Prostate gland (tissue), 2 donors: ENCODE results near the gene ETS2.

ENCODE experiments used
- CTCF ChIP-seq, 4 experiments: fragments of 200-600 bp in 2 of 4; fragments of 450-650 bp in 2 of 4; sonication (generic) in 2 of 4; IDR thresholded peaks; 1 replicate in 3 of 4; 2 replicates in 1 of 4; pipeline ENCODE4 v1.5.1; 2016 to 2019; ENCODE audit warnings: antibody characterized with exemption in 4 of 4, mild to moderate bottlenecking in 2 of 4, moderate library complexity in 2 of 4
- POLR2AphosphoS5 ChIP-seq: sonication (generic); formaldehyde crosslinking; IDR thresholded peaks from one replicate; pipeline ENCODE4 v1.6.1; 2017; ENCODE audit warnings: antibody characterized with exemption

DNA sequence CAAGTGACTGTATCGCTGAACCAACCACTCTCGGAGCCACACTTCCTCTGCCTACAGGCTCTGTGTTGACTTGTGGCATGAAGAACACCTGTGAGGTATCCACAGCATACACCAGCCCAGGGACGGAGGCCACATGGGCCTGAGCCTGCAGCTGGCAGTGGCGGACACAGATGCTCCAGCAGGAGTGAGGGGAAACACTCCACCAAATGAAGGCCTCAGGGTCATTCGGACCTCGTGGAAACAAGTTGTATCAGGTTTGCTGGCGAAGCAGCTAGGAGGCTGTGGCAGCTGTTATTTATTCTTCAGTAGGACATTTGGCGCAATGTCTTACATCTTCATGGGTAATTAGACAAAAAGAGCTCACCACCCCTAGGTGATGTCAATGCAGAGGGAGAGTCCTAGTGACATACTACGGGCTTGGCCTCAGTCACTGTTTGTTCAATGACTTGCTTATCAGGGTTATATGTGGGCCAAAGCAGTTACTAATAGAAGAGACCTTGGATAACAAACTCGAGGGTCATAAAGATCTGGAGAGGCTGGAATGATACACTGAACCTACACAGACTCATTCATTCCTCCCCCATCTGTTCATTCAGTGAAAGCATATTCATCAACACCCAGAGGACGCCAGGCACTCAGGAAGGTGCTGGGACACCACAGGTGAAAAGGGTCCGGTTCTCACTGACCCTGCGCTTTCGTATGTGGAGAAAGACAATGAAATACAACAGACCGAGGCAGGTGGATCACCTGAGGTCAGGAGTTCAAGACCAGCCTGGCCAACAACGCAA, 11.6 kb upstream of the ETS2 start:
- TF ChIP-seq CTCF (IDR thresholded peaks at IDR 0.05) (no peak), POLR2AphosphoS5 (no peak)
